HG03103 (cell line): ENCODE data around the gene PRKCE.

Source experiments
- ATAC-seq: cut with Tn5 transposase; IDR thresholded peaks from one replicate; pipeline ENCODE4 v1.9.1; 2021; ENCODE audit warnings: low read depth; ENCODE audit not compliant: unreplicated experiment

PRKCE gene

DNA sequence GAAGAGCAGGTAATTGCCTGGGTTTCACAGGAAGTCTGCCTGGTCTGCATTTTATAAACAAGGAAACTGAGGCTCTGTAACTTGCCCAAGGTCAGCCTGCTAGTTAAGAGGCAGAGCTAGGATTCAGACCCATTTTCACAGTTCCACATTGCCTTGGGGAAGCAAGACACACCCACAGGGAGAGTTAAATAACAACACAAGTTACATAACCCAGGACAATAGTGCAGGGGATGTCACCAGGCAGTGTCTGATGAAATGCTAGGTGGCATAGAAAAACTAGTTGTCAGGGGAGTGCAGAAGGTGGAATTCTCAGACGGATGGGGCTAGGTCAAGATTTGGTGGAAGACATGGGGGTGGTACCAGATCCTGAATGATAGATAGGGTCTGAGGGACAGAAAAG lies 69.7 kb downstream of the PRKCE start:
- no peak for ATAC-seq

DNA sequence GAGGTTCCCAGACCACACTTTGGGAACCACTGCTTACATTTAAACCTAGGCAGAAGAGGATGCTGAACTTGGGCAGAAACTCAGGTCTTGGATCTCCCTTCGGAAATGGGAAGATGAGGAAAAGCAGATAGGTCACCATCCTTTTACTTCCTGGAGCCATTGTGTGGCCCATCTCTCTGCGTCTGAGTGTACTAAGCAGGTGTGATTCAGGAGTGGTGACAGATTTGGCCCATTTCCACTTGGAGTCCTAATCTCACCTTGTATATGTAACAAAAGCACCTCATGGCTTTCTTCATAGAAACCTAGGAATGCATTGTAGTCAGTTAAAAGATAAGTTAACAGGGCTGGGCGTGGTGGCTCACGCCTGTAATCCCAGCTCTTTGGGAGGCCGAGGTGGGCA lies 71.0 kb downstream of the PRKCE start:
- ATAC-seq = no peak

DNA sequence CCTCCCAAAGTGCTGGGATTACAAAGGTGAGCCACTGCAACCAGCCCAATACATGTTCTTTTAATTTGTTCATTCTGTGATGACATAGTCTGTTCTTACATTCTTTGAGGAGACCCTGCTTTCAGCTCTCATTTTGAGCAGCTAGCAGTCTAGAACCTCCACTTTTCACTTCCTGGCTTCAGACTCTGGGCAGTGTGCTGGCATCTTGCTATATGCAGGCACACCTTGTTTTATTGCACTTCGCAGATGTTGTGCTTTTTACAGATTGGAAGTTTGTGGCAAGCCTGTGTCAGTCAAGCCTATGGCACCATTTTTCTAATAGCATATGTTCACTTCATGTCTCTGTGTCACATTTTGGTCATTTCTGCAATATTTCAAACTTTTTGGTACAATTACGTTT lies 72.4 kb downstream of the PRKCE start:
- ATAC-seq = no peak

DNA sequence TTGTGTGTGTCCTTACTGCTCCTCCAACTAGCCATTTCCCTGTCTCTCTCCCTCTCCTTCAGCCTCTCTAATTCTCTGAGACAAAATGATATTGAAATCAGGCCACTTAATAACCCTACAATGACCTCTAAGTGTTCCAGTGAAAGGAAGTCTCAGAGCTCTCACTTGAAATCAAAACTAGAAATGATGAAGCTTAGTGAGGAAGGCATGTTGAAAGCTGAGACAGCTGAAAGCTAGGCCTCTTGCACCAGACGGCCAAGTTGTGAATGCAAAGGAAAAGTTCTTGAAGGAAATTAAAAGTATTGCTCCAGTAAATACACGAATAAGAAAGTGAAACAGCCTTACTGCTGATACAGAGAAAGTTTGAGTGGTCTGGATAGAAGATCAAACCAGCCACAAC lies 72.9 kb downstream of the PRKCE start:
- no peak for ATAC-seq

DNA sequence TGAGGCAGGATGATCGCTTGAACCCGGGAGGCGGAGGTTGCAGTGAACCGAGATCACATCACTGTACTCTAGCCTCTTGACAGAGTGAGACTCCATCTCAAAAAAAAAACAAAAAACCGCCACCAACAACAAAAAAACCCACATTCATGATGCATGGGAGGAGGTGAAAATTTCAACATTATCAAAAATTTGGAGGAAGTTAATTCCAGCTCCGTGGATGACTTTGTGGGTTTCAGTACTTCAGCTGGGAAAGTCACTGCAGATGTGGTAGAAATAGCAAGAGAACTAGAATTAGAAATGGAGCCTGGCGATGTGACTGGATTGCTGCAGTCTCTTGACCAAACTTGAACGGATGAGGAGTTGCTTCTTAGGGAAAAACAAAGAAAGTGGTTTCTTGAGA lies 74.3 kb downstream of the PRKCE start:
- ATAC-seq = no peak

DNA sequence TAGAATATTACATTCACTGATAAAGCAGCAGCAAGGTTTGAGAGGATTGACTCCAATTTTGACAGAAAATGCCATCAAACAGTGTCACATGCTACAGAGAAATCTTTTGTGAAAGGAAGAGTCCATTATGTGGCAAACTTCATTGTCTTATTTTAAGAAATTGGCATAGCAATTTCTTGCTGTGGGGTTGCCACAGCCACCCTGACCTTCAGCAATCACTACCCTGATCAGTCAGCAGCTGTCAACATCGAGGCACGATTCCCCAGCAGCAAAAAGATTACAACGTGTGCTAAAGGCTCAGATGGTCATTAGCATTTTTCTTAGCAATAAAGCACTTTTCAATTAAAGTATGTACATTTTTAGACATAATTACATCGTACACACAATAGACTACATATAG lies 74.7 kb downstream of the PRKCE start:
- no peak for ATAC-seq

DNA sequence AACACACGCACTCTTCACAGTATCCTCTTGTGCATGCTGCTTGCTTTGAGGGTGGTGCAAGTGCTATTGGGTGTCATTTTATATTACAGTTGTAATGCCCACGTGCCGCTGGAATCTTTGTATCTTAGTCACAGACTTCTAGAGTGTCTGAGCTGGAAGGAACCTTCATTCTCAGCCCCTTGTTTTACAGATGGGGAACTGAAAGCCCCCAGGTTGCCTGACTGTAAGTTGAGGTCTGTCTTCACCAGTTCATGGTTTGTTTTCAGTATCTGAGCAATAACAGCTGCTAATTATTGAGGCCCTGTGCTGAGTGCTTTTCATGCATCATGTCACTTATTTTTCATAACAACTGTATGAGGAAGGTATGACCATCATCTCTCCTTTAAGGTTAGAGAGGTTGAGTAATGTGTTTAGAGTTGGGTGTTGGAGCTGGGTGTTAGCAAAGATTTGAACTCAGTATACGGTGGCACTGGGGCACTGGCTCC lies 77.0 kb downstream of the PRKCE start:
- peak; percentile 71 for ATAC-seq

DNA sequence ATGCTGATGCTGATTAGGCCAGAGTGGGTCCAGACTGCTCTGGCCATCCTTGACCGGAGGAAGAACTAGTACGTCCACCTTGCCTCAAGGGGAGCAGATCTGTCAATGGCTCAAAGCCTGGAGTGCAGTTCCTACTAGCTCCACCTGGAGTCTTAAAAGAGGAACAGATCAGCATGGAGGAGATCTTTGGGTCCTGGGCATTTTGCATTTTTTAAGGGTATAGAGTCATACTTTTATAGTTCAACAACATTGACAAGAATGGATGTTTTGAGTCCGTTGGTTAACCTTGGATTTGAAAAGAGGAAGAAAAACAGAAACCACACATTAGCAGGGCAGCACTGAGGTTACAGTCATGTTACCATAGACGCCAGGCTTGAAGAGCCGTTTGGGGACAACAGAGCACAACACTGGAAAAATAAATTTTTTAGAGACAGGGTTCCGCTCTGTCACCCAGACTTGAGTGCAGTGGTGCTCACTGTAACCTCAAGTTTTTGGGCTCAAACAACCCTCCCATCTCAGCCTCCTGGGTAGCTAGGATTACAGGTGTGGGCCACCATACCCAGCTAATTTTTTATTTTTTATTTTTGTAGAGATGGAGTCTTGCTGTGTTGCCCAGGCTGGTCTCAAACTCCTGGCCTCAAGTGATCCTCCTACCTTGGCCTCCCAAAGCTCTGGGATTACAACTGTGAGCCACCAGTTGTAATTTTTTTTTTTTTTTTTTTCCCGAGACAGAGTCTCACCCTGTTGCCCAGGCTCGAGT lies 78.5 kb downstream of the PRKCE start:
- peak; percentile 46 for ATAC-seq

DNA sequence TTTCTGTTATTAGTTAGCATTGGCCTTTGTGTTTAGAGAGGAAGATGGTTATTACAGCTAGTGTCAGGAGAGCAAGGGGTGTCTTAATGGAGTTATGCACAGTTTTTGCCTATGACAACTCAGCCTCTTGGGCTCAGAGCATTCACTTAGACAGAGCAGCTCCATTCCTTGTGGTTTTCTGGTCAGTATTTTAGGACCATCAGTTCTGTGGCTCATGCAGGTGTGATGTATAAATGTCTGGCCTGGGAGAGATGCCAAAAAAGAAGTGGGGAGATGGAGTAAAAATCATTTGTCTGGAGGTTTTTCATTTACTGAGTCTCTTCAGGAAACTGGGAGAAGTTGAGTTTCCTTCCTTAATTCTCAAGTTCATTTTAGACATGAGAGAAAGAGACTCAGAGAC lies 79.7 kb downstream of the PRKCE start:
- no peak for ATAC-seq

DNA sequence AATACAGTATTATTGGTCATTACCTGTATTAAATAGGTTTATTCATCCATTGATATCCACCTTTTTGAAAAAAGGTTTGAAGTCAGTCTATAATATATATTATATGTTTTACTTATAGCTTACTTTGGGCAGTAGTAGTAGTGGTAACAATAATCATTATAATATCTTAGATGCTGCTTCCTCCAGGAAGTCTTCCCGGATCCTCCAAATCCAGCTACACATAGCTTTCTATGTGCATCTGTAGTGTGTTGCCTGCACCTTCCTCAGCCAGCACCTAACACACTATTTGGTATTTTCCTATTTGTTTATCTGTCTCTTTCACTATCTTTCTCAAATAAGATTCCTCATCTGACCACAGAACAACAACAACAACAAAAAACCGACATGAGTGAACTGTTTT lies 81.0 kb downstream of the PRKCE start:
- no peak for ATAC-seq

DNA sequence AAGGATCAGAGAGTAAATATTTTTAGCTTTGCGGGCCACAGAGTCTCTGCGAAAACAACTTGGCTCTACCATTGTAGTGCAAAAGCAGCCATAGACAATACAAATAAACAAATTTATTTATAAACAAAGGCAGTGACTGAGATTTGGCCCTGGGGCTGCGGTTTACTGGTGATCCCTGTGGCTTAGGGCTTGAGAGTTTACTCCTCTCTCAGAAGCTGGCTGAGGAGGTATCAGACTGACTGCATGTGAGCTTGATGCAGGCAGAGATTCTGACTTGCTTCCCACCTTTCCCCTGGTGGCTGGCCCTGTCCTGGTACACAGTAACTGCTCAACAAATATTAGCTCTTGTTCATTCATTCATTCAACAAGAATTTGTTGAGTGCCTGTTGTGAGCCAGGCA lies 81.5 kb downstream of the PRKCE start:
- ATAC-seq = no peak

DNA sequence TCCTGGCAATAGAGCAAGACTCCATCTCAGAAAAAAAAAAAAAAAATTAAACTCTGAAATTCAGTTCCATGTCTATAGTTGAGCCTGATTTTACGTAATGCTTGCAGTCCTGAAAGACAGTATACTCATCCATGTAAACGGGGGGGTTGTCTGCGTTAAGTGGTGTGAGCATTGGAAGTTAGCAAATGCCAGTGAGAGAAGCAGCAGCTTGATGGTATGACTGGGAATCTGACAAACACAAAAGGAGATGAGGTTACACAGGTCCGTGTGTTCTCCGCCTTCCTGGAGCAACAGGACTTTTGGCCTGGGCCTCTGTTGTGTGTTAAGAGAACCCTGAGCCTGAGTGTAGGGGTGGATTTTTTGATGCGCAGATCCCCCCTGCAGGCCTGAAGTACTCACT lies 82.9 kb downstream of the PRKCE start:
- no peak for ATAC-seq

DNA sequence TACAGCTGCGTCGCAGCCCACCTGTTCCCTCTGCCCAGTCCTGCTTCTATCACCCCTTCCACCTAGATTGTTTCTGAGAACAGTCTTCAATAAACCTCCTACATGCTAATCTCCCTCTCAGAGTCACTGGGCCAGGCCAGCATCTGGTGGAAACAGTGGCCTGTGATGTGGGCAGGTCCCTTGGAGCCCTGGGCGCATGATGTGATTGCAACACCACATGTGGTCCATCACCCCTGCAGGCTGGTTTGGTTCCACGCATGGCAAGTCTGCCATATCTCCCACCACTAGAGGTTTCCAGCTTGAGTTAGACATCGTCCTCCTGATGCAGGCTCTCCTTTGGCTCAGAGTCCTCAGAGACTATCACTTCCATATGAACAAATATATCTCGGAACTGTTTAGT lies 83.5 kb downstream of the PRKCE start:
- no peak for ATAC-seq

DNA sequence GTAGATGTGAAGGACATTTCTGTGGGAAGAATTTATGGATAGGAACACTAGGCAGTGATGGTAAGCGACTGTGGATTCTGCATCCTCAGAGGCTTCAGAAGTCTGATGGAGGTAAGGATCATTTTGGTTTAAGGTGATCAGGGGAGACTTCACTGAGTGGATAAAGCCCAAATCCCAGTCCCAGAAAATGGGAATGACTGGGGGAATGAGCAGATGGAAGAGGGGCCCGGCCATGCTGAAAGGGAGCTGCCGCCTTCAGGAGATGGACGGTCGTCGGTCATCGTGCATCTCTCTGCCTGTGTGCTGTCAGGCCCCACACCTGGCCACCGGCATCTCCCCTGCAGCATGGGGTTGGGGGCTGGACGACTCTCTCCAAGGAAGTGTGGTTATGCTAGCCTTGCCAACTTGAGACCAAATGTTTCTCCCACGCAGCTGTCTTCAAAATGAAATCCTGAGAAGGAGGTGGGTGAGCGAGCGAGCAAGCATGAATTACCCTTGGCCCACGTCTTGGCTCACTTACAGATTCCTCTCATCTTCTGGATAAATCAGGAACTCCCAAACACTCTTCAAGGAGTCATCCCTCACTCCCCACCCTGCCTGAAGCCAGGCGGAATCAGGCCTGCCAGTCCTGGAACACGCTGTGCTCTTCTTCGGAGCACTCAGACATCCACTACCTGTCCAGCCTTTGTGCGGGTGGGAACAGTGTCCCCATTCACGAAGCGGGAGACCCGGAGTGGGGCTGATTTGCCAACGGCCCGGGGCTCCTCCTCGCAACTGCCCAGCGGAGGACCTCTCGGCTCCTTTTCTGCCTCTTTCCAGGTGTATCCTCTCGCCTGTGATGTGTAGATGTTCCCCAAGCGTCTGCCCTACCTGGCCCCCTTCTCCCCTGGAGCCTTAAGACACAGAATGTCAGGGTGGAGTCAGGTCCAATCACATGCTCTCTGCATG lies 85.6 kb downstream of the PRKCE start:
- ATAC-seq = no peak

DNA sequence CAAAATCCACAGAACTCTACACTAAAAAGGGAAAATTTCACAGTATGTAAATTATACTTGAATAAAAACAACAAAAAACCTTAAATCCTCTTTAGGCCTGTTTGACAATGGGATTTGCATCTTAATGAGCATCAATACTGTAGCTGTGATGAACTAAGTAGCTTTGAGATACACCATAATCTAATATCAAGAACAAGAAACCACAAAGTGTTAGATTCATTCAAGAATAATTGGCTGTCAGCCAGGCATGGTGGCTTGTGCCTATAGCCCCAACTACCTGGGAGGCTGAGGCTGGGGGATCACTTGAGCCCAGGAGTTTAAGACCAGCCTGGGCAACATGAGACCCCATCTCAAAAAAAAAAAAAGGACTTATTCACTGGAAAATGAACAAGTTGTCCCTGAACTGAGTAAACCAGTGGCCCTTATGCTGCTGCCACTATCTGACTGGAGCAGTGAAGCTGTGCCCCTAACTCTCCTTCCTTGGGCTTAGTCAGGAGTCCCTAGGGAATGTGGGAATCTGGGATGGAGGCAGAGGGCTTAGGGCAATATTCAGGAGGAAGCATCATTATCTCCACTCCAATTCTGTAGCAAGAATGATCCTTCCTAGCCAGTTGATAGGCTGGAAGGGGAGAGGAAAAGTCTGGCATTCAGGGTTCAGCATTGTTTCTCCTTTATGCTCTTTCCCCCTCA lies 88.5 kb downstream of the PRKCE start:
- ATAC-seq = no peak

DNA sequence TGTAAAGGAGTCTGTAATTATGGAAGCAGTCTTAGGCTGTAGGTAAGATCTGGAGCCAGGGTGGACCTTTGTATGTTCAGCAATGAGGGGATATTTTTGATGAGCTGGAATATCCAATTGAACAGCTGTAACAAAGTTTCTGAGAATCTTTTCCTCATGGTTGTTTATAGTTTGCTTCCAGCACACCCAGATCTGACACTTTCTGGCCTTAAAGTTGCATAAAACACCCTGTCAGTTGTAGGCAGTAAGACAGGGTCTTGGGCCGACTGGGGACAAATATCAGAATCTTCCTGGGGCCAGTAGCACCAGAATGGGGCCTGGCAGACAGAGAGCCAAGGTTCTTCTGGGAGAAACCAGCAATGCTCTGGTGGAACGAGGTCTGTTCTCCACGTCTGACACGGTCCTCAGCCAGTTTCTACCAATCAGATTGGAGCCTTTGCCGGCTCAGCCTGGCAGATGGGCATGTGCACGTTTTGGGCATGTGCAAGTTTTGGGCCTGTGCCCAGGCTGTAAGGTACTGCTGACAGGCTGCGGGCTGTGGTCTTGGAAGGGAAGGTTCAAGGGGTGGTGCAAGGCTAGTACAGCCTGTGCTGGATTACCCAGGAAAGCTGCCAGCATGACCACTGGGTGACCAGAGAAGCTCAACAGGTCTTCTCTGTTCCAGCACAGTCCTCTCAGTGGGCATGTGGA lies 89.8 kb downstream of the PRKCE start:
- ATAC-seq = no peak

DNA sequence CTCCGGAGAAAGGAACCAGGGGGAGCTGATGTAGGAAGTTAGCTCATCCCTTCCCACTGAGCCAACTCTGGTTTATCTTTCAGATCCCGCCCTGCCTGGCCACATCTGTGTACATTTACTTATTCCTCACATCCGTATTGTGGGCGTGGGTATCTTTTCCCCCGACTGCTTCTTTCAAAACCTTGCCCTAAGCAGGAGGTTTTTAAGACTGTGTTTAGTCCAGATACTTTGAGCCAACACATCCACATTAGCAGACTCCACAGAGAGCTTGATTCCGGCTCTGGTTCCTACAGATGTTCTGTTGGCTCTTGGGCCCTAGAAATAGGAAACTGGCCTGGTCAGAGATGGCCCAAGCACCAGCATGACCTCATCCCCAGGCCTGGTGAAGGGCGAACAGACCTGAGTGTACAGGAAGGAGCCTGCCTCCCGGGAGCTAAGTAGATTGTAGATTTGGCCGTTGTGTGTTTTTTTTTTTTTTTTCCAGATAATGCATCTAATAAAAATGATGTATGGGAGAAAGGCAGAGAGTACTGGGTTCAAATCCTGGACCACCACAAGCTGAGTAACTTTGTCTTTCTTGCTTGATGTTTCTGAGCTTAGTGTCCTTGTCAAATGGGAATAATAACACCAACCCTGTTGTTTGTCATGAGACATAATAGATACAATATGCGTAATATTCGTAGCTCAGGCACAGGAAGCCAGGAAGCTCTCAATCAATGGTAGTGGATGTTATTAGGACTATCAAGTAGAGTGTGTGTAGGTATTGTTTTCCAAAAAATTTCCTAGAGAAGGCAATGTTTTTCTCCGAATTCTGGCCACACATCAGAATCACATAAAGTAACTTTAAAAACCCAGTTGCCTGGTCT lies 92.3 kb downstream of the PRKCE start:
- ATAC-seq = no peak

DNA sequence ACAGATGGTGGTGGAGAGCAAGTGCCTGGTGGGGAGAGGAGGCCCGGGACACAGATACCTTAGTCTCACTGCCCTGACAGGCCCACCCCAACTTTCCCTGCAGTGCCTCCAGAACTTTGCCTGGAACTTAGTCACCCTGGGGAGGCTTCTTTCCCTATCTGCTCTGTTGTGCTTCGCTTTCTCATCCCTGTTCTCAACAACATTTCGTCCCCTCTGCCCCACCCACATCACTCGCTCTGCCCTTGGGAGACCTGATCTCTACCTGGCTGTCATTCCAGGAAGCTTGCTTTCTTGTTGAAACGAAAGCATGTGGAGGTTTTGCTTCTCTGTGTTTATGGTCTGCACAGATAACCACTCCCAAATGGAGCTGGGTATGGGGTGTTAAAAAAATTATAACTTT lies 93.8 kb downstream of the PRKCE start:
- ATAC-seq = no peak

DNA sequence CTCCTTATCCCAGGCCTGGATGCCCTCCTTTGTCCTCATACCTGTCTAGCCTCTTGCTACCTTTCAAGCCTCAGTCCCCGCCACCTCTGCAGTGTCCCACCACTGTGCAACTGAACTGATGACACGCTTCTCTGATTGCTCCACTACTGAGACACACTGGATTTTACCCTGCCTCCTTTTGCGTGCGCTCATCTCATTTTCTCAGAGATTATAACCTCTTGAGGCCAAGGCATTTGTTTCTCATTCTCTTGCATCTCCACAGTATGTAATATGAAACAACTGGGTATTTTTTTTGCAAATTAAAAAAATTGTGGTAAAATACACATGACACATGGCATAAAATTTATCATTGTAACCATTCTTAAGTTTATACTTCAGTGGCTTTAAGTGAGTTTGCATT lies 95.4 kb downstream of the PRKCE start:
- ATAC-seq = no peak

DNA sequence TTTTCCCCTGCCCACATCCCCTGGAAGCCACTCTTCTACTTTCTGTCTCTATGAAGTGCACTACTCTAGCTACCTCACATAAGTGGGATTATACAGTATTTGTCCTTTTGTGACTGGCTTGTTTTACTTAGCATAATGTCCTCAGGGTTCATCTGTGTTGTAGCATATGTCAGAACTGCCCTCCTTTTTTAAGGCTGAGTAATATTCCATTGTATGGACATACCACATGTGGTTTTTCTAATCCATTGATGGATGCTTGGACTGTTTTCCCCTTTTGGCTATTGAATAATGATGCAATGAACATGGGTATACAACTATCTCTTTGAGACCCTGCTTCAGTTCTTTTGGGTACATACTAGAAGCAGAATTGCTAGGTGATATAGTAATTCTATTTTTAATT lies 95.9 kb downstream of the PRKCE start:
- ATAC-seq = no peak
